ENCODE measurements around the gene SLCO2B1.

GRCh38 chr11:75233754-75234172 is 82.9 kb downstream of the SLCO2B1 start:
- TF ChIP-seq CTCF (conservative IDR thresholded peaks at IDR 0.05) (no peak), ZFX (IDR thresholded peaks at IDR 0.05) (no peak)

Measured in C4-2B (cell line).